B cell (primary cell): ENCODE data around the gene TMEM45B.

Source experiments
- CTCF ChIP-seq: fragments of 200-600 bp; IDR thresholded peaks from one replicate; pipeline ENCODE4 v1.8.0; 2022; ENCODE audit warnings: antibody characterized with exemption, mild to moderate bottlenecking
- EZH2 ChIP-seq: IDR thresholded peaks from 2 replicates; pipeline ENCODE4 v1.6.1; 2012; ENCODE audit warnings: borderline replicate concordance, low read depth, mild to moderate bottlenecking, moderate library complexity, low read length; ENCODE audit not compliant: insufficient read depth, poor library complexity, severe bottlenecking

GRCh38 chr11:129836979-129837378 lies 21.3 kb downstream of the TMEM45B start:
- TF ChIP-seq CTCF (no peak), EZH2 (no peak)
